HG03045 (cell line): ENCODE results near the gene RBMS3.

ENCODE experiments used
- ATAC-seq: cut with Tn5 transposase; IDR thresholded peaks from one replicate; pipeline ENCODE4 v1.9.1; 2021; ENCODE audit warnings: mild to moderate bottlenecking, moderate library complexity; ENCODE audit not compliant: unreplicated experiment

Gene RBMS3

DNA sequence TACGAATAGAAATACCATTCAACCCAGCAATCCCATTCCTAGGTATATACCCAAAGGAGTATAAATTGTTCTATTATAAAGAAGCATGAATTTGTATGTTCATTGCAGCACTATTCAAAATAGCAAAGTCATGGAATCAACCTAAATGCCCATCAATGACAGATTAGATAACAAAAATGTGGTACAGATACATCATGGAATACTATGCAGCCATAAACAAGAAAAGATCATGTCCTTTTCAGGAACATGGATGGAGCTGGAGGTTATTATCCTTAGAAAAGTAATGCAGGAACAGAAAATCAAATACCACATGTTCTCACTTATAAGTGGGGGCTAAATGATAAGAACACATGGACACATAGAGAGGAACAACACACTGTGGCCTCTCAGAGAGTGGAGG, 571.9 kb downstream of the RBMS3 start:
- ATAC-seq: no peak

DNA sequence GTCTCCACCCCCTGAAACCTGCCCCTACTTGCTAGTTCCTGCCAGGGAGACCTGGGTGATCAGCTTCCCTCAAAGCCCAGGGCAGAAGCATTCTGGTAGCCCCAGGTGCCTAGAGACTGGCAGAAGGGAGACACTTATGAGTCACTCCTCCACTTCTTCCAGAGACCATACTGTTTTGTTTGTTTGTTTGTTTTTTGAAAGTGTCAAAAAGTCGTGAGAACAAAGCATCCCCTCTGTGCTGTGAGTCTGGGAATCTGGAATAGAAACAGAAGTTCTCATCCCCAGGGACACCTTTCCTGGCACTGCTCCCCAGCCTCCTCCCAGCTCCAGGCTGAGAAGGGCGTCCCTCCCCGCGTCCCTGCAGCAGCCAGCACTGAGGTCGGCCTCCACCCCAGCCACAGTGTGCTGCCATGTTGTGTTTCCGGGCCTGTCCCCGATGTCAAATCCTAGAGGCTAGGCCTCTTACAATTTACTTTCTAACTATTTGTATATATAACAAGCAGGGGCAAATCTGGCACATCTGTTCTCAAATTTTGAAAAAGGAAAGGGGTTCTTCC, 573.0 kb downstream of the RBMS3 start:
- ATAC-seq: no peak

DNA sequence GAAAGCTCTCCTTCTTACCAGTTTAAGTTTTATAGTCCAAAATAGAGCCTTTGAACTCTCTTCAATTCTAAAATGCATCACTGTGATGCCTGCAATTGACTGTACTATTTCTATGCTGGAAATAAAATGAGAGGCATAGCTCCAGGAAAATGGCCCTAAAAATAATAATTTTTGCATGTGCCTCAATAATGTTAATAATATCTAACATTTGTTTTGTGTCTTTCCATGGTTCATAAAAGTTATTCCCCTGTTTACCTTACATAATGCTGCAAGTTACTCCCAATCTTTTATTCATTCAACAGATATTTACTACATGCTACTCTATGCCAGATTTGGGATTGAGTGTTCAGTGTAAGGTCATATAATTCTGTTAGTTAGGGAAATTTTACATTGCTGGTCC, 574.0 kb downstream of the RBMS3 start:
- ATAC-seq: no peak

DNA sequence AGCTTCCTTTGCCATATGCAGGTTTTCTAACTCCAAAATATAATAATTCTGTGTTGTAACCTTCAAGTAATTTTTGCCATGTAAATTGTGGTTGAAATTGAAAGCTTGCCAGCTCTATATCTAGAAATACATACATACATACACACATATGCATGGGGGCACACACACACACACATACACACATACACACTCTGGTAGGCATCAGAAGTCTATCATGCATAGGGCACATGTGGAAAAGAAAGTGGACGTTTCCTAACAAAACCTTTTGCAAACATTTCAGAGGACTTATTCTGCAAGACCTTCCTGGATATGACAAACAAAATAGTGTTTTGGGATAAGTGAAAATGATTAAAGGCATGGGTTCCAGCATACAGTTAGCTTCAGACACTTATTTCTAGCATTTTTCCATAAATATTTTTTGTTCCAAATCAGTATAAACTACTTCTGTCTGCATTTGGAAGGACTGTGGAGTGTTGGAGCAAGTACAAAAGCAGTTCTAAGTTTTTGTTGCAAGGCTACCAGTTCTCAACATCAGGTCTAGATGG, 578.9 kb downstream of the RBMS3 start:
- ATAC-seq: no peak

DNA sequence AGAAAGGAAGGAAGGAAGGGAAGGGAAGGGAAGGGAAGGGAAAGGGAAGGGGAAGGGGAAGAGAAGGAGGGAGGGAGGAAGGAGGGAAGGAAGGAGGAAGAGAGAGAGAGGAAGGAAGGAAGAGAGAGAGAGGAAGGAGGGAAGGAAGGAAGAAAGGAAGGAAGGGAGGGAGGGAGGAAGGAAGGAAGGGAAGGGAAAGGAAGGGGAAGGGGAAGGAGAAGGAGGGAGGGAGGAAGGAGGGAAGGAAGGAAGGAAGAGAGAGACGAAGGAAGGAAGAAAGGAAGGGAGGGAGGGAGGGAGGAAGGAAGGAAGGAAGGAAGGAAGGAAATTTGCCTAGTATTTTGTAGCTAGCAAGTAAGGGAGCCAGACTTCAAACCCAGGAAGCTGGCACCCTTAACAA, 583.9 kb downstream of the RBMS3 start:
- no peak for ATAC-seq

DNA sequence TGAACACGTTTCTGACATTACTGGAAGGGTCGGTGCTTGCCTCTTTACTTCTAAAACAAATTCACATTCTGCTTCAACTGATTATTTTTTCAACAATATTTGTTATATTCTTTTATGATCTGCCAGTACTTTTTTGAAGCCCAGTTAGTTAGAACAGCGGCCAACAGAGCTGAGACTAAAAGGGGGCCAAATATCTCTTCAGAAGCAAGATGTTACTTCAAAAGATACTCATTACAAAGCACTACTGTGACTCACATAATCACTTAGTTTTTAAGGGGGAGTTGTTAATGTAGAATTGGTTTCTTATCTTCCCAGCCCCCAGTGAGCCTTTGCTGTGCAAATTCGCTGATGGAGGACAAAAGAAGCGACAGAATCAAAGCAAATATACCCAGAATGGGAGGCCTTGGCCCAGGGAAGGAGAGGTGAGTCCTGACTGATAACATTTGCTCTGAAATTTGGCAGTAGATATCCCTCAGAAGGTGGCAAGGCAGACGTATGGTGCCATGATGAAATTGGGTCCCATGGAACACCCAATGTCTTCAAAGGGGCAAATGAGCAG, 587.8 kb downstream of the RBMS3 start:
- ATAC-seq: no peak

DNA sequence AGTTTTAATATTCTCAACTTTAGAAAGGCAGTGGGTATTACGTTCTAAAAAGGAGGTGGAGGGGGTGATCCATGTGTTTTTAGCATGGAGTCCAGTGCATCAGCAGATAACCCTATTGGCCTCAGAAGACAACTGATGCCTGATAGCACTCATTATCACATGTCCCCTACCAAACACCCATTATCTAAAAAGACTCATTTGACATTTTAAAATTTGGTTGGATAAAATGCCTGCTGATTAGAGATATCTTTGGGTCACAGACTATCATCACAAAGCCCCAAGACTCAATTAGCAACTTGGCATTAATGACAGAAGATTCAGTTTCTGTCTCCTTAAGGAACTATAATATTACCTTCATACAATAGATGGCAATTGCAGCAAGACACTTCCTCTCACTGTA, 589.3 kb downstream of the RBMS3 start:
- no peak for ATAC-seq

DNA sequence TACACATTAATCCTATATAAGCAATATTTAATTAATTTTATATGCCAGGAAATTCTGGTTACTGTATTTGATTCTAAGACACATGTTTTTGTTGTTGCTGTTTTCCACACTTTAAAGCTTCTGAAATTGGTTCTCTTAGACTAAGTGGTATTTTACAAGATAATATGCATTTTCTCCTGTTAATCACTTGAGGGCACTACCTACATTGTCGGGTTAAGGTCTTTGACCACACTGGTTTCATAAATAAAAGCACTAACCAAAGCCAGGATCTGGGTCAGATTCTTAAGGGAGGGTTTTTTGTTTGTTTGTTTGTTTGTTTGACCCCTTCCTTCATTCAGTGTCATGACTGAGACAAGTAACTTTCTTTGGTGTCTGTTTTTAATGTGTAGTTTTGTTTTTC, 590.2 kb downstream of the RBMS3 start:
- no peak for ATAC-seq

DNA sequence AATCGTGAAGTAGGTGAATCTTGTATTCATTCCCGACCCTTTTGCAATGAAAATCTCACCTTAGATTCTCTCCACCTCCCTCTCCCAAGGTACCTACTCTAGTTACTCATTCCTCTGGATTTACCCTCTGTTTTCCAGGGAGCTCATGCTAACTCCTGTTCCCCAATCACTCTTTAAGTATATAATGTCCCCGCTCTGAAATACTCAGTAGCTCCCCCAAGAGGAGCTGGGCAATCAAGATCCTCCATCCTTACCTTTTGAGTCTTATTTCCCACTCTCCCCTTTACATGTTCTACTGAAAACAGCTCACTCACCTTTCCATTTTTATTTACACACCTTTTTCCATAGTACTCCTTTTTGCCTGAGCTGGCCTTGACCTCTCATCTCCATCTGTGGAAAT, 599.9 kb downstream of the RBMS3 start:
- ATAC-seq: no peak

DNA sequence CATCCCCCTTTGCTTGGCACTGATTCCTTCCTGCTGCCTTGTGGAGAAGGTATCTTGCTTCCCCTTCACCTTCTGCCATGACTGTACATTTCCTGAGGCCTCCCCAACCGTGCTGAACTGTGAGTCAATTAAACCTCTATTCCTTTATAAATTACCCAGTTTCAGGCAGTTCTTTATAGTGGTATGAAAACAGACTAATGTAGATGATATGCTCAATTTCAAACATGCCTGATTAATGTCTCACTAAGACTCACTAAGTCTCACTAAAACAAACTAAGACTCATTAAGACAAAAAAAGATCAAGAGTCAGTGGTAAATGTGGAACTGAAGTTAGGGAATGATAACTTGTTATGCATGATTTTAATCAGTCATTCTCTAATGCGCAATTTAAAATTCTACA, 606.6 kb downstream of the RBMS3 start:
- ATAC-seq: no peak

DNA sequence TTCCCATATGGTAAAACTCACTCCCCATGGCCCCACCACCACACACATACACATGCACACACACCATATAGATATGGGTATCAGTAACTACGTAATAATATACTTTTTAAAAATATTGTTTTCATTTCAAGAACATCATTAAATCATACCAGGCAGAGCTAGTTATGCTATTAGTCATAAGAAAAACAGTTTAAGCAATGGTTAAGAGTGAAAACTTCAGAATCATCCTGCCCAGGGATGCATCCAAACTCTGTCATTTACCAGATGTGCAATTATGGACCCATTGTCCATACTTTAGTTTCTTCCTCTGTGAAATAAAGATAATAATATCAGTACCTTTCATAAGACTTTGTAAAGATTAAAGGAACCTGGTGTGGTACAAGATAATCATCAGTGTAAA, 608.3 kb downstream of the RBMS3 start:
- no peak for ATAC-seq

DNA sequence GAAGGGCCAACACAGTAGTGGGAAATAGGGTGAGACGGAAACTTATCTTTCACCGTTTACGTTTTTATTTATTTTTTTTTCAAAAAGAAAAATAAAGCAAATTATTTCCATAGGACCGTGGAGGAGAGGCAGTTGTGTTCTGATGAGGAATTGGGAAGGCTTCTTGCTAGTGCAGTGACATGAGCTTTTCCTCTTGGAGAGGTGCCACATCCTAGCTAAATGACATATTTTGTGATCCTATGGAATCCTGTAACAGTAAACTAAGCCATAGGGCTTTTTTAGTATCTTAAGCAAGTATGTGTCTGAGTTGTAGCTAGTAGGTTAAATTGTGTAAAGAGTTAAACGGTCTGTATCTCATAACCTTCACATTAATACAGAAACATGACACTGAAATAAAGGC, 609.9 kb downstream of the RBMS3 start:
- ATAC-seq: no peak

DNA sequence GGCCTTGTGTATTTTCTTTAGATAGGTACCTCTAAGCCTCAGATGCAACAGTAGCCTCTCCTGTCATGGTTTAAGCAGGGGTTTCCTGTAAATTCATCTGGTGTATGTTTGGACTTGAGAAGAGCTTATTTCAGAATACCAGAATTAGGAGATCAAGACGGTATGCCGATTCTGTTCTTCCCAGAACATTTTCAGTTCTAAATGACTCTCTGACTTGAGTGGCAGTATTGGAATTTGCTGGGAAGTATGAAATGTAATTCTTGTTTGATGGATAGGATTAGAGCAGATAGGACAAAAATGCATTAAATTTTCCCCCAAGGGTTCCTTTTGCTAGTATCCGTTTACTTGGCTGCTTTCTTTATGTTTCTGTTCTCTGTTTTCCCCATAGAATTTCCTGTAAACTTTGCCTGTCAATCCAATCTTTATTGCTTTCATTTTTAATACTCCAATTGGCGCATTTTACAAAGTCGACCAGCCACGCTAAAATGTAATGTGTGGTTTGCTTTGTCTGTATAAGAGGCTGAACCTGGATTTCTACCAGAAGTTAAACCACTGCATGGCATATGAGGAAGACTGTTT, 612.2 kb downstream of the RBMS3 start:
- no peak for ATAC-seq

DNA sequence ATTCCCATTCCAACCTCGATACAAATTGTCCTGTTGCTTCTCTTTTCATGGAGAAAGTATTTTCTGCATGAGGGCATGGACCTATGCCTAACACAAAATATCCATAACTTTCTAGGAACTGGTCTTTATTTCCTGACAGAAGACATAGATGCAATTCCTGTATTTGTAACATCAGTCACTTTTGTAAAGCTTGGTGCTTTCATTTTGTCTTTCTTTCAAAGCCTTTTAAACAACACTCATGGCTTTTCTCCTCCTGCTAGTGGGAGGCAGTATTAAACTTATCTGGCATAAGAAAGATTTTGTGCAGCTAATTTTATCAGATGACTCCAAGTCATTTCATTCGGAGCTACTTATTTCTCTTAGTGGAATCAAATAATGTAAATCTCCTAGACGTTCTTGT, 616.0 kb downstream of the RBMS3 start:
- no peak for ATAC-seq

DNA sequence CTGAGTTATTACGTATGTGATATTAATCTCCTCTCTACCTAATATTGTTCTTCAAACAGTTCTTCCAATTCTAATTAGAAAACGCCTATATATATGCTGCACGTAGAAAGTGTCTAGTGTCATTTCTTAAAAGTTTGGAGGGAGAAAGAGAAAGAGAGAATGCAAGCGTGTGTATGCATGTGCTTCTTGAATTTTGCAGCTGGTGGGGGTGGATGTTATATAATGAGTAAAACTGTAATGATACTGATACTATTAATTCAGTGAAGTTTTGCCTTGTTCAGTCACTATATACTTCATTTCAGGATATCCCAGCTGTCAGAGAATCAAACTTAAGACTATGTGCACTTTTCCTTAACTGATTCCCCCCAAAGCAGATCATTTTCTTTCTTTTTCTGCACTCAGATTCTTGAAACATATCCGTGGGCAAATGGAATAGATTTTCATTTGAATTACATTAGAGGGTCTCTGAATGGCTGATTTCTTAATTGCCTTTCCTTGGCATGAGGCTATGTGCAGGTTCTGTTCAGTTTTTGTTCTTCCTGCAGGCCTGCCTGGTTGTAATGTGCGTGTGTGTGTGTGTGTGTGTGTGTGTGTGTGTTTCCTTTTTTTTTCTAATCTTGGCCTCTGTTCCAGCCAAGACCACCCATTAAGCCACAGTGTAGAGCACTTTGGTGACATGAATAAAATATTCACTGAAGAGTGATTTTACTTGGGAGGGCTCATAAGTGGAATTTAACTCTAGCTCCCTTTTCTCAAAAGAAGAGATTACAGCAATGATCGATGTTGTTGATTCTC, 617.5 kb downstream of the RBMS3 start:
- no peak for ATAC-seq

DNA sequence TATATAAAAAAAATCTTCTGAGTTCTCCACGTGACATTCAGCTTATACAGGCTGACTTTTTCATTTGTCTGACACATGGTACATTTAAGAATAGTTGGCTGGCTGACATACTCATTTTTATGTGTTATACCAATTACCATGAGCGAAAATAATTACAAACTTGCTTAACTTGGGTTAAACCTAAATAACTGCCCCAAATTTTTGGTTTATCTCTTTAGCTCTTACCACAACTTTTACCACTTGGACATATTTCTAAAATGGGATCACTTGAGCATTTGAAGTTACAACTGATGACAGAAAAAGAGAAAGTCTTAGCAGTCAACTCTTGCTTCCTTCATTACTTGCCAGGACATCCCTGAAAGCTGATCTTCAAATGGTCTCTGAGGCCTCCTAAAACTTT, 618.1 kb downstream of the RBMS3 start:
- no peak for ATAC-seq

DNA sequence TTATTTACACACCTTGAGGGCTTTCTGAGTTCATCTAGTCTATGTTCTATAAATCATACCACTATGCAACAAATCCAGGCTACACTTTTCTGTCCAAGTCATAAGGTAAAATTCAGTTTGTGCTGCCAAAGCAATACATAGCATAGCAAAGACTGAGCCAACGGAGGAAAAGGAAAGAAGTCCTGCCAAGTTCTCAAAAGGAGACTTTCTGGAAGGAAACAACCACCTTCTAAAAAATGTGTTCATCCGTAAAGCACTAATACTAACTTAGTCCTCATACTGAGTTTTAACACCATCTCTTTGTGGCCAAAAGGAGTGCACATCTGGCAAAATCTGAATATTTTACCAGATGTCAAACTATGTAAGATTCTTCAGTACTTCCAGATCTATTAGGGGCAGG, 620.2 kb downstream of the RBMS3 start:
- no peak for ATAC-seq

DNA sequence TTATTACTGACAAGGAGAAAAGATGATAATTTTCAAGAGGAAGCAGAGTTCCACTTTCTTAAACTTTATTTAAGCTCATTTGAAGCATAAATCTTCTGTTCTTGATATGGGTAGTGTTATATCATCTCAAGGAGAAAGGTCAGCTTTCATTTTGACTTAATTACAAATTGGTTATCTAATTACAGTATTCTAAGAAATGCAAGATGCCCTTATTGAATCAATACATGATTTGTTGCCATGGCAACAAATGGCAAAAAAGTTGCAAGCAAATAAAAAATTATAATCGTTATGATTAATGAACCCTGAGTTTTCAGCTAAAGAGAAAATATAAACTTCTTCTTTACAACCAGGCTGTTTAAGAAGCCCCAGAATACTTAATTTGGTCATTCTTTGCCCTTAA, 622.7 kb downstream of the RBMS3 start:
- ATAC-seq: no peak

DNA sequence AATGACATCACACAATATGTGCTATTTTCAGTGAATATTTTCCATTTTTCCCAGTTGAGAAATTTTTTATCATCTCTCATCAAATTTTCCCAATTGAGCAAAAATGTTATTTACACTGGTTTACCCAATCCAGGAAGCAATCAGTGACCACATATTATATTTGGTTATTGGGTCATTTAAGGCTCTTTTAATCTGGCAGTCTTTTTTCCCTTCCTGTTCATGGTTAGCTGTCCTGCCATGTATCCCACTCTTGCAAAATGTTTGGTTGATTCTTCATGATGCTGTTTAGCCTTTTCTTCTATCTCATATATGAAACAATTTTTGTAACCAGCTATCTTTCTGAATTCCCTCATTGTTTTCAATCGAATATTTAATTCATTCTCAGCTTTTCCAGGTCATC, 626.0 kb downstream of the RBMS3 start:
- no peak for ATAC-seq

DNA sequence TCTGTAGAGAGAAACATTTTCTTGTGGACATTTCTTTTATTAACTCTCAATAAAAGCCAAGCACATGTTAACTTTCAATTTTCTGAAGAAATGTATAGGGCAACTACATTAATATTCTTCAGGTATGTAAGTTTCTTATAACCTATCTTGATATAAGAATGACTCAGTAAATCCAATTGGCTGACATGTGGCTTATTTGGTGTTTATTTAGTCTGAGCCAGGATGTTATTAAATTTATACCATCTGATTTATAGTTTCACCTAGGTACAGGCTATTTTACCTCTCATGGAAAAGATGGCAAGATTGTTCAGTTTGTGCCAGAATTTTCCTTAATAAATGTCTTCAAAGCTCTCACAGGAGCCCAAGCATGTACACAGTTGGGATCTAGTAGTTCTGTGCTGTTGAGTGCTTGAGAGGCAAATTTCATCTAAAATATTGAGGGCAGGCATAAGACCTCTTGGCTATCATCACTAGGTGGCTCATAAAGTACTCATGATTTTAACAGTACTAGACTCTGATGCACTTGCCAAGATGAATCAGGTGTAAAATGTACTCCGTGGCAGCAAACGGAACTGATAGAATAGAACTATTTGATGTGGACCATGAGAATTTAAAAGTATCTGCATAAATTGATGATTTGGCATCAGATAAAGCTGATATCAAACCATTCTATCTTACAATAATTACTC, 631.9 kb downstream of the RBMS3 start:
- ATAC-seq: no peak

DNA sequence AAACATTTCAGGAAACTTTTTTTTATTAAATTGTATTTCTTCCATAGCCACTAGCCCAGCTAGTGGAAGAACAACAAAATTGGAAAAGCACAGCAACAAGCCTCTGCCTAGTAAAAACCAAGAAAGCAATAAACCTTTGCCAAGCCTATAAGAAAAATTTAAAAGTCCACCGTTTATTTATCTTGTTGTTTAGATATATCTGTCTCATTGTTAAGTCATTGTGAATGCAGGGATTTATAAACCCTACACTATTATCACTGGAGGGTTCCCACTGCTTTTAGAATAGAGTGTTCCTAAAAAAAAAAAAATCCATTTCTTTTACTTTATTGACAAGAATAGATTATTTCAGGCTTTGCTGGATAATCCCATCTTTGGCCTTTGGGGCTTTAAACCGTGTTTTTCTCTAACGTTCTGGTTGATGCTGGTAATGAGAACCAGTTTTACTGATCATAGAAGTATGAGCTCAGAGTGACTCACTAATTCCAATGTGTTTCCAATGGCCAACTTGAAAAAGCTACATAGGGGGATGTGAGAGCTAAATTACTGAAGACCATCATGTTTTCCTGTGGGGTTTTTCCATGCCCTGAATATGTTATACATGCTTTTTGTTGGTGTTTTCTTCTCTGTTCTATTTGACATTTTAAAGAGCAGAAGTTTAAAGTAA, 634.1 kb downstream of the RBMS3 start:
- ATAC-seq: no peak
